ENCODE results near the gene FILIP1.

GRCh38 chr6:75296811-75297779, 196.5 kb downstream of the FILIP1 start:
- TF ChIP-seq SUZ12 (IDR thresholded peaks at IDR 0.05; ENCODE audit: low read length) (no peak), USF2 (IDR thresholded peaks at IDR 0.05; ENCODE audit: low read length) (no peak), NRF1 (IDR thresholded peaks at IDR 0.05; ENCODE audit: low read depth, low read length) (no peak), CBX5 (IDR thresholded peaks at IDR 0.05; ENCODE audit: low read depth, low read length) (no peak), SIN3A (conservative IDR thresholded peaks at IDR 0.05 in 1 of 2, IDR thresholded peaks at IDR 0.05 in 1 of 2; ENCODE audit: low read depth in 1 of 2, low read length in 2 of 2) (no peak), EP300 (IDR thresholded peaks at IDR 0.05; ENCODE audit: borderline replicate concordance in 1 of 2, low read depth in 2 of 2, low read length in 2 of 2) (no peak)

Data from H1 (cell line).